Ammon's horn (tissue), 1 donor: Measurements from ENCODE around the gene HOXC5.
"Not testable (repeated sequence)": the region's sequence is repeated elsewhere in the genome, so short reads cannot be mapped to it uniquely, and the experiment has no call there.

ENCODE experiments used
- DNase-seq: peaks from one replicate; pipeline ENCODE4 v3.0.0-alpha.2; 2016; ENCODE audit warnings: low spot score

HOXC5 gene

DNA sequence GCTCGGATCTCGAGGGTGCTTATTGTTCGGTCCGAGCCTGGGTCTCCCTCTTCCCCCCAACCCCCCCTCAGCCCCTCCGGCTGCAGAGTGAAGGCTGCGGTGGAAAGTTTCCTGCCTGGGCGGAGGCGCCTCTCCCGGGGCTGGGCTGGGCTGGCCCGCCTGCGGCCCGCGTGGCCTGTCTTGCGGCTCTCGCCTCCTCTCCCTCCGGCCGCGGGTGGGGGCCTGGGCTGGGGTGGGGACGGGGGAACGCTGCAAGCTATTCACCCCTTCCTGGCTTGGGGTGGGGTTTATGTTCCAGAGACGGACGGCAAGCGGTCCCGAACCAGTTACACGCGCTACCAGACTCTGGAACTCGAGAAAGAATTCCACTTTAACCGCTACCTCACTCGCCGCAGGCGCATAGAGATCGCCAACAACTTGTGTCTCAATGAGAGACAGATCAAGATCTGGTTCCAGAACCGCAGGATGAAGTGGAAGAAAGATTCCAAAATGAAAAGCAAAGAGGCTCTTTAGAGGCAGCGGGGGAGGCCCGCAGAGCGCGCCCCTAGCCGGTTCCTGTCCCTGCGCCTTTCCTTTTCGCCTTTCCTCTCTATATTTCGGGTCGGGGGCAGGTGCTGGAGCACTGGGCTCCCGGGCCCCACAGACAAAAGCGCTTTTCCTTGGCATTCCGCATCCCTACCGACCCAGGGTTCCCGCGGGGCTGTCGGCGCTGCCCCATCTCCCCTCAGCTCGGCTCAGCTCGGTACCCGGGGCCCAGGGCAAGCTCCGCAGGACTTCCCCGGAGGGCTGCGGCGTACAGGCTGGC, 1.3 kb downstream of the HOXC5 start:
- DNase-seq, result no peak

- no peak for DNase-seq
Measured at GRCh38 chr12:54034785-54035310, 2.0 kb downstream of the HOXC5 start.

GRCh38 chr12:54035568-54036264, 2.9 kb downstream of the HOXC5 start:
- no peak for DNase-seq

GRCh38 chr12:54036620-54037359, 3.9 kb downstream of the HOXC5 start:
- DNase-seq, result no peak

- DNase-seq, result no peak
Measured at GRCh38 chr12:54037360-54038283, 4.8 kb downstream of the HOXC5 start.

DNA sequence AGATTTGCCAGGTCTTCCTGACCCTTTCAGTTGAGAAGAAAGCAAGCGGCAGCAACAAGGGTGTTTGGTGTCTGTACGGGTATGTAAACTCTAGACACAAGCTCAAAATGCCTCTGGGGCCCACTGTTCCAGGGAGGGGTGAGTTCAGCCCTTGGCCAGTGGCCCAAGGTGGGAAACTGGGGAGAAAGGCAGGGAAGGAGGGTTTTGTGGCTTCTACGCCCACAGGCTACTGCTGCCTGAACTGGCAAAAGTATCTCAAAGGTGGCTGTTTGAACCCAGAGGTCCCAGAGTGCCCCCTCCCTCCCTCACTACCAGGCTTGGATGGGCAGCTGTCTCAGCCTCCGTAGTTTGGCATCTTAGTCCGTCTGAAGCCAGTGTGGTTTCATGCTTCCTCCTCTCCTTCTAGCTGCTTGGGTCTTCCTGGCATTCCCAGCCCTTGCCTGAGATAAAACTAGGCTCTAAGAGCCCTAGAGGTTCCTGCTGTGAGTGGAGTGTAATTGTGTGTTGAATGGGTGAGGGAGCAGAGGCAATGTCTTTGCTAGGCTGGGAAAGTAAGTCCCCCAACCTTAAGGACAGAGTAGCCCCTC, 5.5 kb downstream of the HOXC5 start:
- DNase-seq, result no peak

DNA sequence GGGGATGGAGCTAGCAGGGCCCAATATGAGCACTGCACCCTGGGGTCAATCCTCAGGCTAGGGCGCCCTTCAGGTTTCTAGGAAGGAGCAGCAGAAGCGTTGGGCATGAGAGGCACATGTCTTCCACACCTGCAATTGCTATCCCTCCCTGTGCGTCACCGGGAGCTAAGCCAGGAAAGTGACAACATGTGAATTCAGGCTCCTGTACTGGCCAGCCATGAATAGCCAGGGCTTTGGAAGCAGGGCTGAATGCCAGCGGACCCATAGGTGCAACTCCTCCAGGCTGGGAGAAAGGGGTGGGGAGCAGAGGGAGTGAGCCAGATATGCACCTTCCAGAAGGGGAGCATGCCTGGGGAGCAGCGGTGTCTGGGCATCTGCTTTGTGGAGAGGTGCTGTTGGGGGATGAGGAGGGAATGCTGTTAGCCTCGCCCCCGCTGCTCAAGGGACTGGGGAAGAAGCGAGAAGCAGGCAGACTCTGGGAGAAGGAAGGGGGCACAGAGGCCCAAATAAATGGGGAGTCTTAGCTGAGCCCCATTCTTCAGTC, 6.1 kb downstream of the HOXC5 start:
- no peak for DNase-seq

DNA sequence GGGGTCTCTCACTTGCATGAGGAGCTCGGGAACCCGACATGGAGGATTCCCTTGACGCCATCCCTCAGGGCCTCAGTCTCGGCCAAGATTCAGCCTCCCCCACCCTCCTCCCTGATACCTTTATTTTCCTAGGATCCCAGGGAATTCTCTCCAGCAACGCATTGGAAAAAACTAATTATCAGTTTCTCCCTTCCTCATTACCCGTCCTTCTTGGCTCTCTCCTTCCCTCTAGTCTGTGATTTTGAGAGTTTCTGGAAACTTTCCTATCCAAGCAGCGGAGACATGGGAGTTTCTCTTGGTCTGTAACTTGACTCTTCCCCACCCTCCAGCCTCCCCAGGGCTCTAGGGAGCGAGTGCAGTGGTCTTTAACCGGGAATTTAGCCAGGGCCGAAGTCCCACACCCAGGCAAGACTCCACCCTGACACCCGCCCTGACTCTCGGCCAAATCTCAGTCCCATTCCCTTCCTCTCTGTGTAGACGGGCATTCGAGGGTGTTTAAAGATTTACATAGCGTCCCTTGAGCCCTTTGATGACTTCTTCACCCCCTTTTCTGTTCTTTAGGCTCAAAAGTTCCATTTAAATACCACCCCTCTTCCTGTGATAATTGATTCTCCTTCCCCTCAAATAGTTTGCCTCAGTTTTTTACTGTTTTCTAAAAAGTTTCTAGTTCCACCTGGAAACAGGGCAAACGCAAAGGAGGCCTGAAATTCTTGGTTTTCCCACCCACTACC, 6.7 kb downstream of the HOXC5 start:
- DNase-seq, result no peak

DNA sequence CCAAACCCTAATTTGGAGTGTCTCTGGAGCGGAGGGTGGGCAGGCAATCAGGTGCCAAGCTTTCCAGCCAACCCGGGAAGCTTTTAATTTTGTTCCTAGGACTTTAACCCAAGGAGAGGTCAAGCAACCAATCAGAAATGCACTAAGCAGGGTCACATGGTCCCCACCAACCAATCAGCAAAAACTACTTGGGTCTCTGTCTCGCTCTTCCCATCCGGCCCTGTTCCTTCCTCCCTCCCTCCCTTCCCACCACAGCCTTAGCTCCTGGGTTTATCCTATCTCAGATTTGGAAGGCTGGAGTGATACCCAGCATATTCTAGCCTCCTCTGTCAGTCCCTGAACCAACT, 7.3 kb downstream of the HOXC5 start:
- DNase-seq, result no peak

DNA sequence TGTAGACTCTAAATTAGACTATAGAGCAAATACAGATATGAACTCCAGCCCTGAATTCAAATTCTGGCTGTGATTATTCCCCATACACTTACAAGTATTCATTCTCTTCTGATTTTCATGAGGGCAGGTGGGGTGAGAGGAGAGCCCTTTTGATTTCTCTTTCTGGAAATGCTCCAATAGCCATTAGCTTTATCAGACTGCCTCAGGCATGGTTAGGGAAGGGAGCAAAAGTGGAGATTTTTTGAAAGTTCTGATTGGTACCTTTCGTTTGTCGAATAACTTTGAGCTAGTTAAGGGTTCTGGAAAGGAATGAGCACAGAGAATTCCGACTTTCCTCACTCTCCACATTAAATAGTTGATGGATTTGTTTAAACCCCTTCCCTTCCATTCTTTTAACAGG, 7.8 kb downstream of the HOXC5 start:
- no peak for DNase-seq

- DNase-seq, result no peak
Measured at GRCh38 chr12:54041097-54041690, 8.3 kb downstream of the HOXC5 start.

DNA sequence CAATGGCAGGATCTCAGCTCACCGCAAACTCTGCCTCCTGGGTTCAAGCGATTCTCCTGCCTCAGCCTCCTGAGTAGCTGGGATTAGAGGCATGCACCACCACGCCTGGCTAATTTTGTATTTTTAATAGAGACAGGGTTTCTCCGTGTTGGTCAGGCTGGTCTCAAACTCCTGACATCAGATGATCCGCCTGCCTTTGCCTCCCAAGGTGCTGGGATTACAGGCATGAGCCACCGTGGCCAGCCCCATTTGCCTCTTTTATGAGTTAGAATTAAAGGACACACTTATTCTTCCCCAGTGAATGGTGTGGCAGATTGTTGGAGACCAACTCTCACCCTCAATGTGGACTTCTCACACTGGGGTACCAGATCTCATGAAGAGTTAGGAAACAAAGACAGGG, 9.2 kb downstream of the HOXC5 start:
- DNase-seq, result not testable (repeated sequence)

DNA sequence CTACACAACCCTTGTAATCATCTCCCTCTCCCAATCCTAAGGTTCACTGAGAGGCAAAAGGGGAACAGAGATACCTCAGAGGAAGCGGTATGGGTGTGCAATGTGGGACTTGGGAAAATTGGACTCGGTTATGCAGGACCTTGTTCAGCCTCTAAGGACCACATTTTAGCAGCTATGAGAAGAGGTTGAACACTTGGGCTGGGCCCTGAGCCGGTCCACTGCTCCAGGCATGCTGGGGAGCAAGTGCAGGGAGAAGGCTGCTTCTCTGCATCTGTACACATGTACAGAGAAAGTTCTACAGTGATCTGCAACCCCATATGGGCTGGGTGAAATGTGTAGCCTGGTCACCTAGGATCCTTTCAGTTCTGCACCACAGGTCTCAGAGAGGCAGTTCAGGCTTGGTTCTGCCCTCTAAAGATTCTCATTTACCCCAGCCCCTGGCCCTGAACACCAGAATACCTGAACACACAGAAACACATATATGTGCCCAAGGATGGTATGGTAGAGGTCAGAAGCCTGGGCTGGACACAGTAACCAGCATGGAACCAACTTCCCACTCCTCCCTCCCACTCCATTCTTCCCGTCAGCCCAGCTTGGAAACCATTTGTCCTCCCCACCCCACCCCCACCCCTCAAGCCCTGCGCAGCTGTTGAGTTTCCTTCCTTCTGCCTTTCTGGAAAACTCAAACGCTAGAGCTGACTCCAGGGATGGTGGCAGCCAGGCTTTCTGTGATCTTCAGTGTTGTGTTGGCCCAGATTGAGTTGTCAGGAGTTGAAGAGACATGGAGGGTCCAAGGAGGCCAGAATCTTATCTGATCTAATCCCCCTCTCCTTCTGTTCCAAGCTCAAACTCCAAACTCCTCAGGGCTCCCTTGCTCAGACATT, 10.4 kb downstream of the HOXC5 start:
- no peak for DNase-seq

GRCh38 chr12:54044425-54045103, 11.7 kb downstream of the HOXC5 start:
- DNase-seq, result no peak

- DNase-seq, result no peak
Measured at GRCh38 chr12:54045401-54045800, 12.6 kb downstream of the HOXC5 start.

DNA sequence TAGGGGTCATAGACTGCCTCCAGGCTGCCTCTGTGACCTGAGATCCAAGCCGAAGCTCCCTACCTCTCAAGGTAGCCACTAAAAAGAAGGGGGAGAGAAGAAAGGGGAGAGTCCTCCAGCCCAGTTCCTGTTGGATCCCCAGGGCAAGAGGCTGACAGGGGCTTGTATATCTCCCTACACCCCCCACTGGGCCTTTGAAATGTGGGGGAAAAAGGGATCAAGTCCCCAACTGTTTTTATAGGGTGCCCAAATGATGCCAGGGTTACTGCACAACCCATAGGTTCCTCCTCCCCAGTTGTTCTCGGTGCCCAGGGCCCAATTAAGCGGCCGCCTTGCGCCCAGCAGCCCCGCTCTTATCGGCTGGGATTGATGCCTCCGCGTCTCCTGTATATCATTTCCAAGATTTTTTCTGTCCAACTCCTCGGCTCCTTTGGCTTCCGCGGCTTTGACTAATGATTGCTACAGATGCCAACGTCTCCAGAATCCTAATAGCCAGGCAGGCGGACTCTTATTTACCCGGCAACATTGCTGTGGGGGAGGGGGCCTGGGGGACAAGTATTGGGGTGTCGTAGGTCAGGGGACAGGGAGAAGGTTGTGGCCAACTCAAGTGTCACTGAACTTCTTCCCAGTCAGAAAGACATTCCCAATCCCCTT, 13.1 kb downstream of the HOXC5 start:
- DNase-seq, result no peak

GRCh38 chr12:54046809-54047159, 13.9 kb downstream of the HOXC5 start:
- no peak for DNase-seq
